Transverse colon (tissue), 4 donors: ENCODE measurements around the gene PCDHGA1. TPM values are rescaled to one million over a fixed set of nuclear protein-coding genes. Genes with fewer than 3 reads are reported as not detected.
A peak's percentile ranks its signal among the peaks of the same experiment; 100 is the strongest.

Experiments used
- DNase-seq: peaks from one replicate; pipeline ENCODE4 v3.0.0-alpha.2; 2019
- H3K27ac ChIP-seq, 4 donors: fragments of 200-600 bp; sonication (generic); 2 replicates each; pipeline ENCODE4 v1.5.1; 2016 to 2018; ENCODE audit warnings: inconsistent platforms in 4 of 4
- H3K27me3 ChIP-seq: fragments of 200-600 bp; sonication (generic); 2 replicates; pipeline ENCODE4 v1.5.1; 2017; ENCODE audit warnings: inconsistent platforms
- H3K36me3 ChIP-seq, 4 donors: fragments of 200-600 bp; sonication (generic); 2 replicates each; pipeline ENCODE4 v1.5.1; 2017 to 2019; ENCODE audit warnings: inconsistent platforms in 4 of 4
- H3K4me1 ChIP-seq, 4 donors: fragments of 200-600 bp; sonication (generic); 2 replicates each; pipeline ENCODE4 v1.5.1; 2017 to 2020; ENCODE audit warnings: inconsistent platforms in 4 of 4
- H3K4me3 ChIP-seq, 4 donors: fragments of 200-600 bp; sonication (generic); 1 replicate in 1 of 4; 2 replicates in 3 of 4; pipeline versions ENCODE4 v1.5.1 to v1.6.1; 2017 to 2019; ENCODE audit warnings: inconsistent platforms in 4 of 4
- H3K9me3 ChIP-seq, 2 donors: fragments of 200-600 bp; sonication (generic); 2 replicates each; pipeline ENCODE4 v1.5.1; 2017 to 2019; ENCODE audit warnings: inconsistent platforms in 2 of 2
- EP300 ChIP-seq: sonication (generic); formaldehyde crosslinking; IDR thresholded peaks from one replicate; pipeline ENCODE4 v1.6.1; 2017; ENCODE audit warnings: antibody characterized with exemption, low read depth
- POLR2A ChIP-seq: fragments of 450-650 bp; IDR thresholded peaks from one replicate; pipeline ENCODE4 v1.6.1; 2016; ENCODE audit warnings: antibody characterized with exemption, mild to moderate bottlenecking, moderate library complexity
- POLR2AphosphoS5 ChIP-seq, 3 donors: sonication (generic); formaldehyde crosslinking; IDR thresholded peaks; one replicate each; pipeline ENCODE4 v1.6.1; 2016; ENCODE audit warnings: antibody characterized with exemption in 3 of 3
- whole genome bisulfite sequencing, 2 donors: methylation state at CpG; one replicate each; pipeline ENCODE4 v1.1.5; 2018; ENCODE audit warnings: low coverage in 1 of 2; 5-methylcytosine and 5-hydroxymethylcytosine counted together
- in situ Hi-C, 4 donors: fragments of 200-750 bp; cut with MboI; loops; one replicate each; pipeline versions ENCODE4 v1.15.0 to v1.15.1; 2017; ENCODE audit warnings: low sequenced_read_pairs in 3 of 4, low pct_ligation_motif_present in 1 of 4, low pct_unique_long_range_greater_than_20kb in 1 of 4
- intact Hi-C: fragments of 100-400 bp; cut with DNase I; formaldehyde crosslinking; loops from one replicate; pipeline ENCODE4 v1.15.1; 2023; ENCODE audit warnings: low total_unique reads
- total RNA-seq, 4 donors: library from RNA; depleted of rRNA; stranded (reverse); fragments of >200 nt; gene quantifications; one replicate each; pipeline ENCODE4 v1.1.0, GENCODE V29; 2016
- TF ChIP-seq, protein P1 (sequence below), 5 experiments: fragments of 200-600 bp in 3 of 5; fragments of 450-650 bp in 2 of 5; sonication (generic) in 3 of 5; IDR thresholded peaks; 1 replicate in 2 of 5; 2 replicates in 3 of 5; pipeline ENCODE4 v1.5.1; 2016 to 2017; ENCODE audit warnings: antibody characterized with exemption in 5 of 5, inconsistent platforms in 3 of 5, mild to moderate bottlenecking in 2 of 5, moderate library complexity in 1 of 5

Gene PCDHGA1
- total RNA-seq, 4 donors from 2014 or later = 0.55 to 0.64 TPM; not detected in 2

DNA sequence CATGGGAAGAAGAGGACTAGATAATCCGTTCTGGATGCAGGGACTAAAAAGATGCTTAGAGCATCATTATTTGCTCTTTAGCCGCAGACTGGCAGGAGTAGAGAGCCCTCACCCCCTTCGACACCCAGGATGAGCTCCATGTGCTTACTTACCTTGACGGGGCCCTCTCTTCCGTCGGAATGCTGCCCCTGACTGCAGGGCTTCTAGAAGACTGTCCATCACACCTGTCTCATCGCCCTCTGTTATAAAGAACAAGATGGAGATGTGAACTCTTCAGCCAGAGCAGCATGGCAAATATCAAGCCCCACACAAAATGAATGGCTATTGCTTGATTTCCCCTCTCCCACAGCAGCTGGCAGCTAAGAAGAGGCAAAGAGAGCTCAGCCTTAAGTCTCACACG is 193.7 kb downstream of the PCDHGA1 start:
- intact Hi-C loops = loop anchor here (10.0 kb wide), 1 partner anchor 119 kb away; the partner anchor contains the start of genes PCDHGA9 and PCDHGB6
- Histone ChIP-seq H3K9me3 (no peaks in the 10 kb centered on the region), H3K4me3 (no peak overlapping the region), H3K4me1 (peaks cover 13 to 72% (median 29%) of the 10 kb centered on the region in 4 donors), H3K36me3 (peaks cover 0 to 21% (median 0%) of the 10 kb centered on the region in 4 donors), H3K27me3 (no peaks in the 10 kb centered on the region), H3K27ac (peak overlapping the region; percentile 24 to 71 (median 58))
- no peak for DNase-seq
- 91% methylated on average over 8 of the region's 8 CpGs; no CpG with 5 or more reads in 1 of the 2 donors for WGBS, 2 donors
- TF ChIP-seq POLR2AphosphoS5 (IDR thresholded peaks at IDR 0.05) (no peak), EP300 (no peak), POLR2A (no peak)
- TF ChIP-seq, protein P1, sequence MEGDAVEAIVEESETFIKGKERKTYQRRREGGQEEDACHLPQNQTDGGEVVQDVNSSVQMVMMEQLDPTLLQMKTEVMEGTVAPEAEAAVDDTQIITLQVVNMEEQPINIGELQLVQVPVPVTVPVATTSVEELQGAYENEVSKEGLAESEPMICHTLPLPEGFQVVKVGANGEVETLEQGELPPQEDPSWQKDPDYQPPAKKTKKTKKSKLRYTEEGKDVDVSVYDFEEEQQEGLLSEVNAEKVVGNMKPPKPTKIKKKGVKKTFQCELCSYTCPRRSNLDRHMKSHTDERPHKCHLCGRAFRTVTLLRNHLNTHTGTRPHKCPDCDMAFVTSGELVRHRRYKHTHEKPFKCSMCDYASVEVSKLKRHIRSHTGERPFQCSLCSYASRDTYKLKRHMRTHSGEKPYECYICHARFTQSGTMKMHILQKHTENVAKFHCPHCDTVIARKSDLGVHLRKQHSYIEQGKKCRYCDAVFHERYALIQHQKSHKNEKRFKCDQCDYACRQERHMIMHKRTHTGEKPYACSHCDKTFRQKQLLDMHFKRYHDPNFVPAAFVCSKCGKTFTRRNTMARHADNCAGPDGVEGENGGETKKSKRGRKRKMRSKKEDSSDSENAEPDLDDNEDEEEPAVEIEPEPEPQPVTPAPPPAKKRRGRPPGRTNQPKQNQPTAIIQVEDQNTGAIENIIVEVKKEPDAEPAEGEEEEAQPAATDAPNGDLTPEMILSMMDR (IDR thresholded peaks at IDR 0.05) = no peak
- in situ Hi-C loops = no loop called here

DNA sequence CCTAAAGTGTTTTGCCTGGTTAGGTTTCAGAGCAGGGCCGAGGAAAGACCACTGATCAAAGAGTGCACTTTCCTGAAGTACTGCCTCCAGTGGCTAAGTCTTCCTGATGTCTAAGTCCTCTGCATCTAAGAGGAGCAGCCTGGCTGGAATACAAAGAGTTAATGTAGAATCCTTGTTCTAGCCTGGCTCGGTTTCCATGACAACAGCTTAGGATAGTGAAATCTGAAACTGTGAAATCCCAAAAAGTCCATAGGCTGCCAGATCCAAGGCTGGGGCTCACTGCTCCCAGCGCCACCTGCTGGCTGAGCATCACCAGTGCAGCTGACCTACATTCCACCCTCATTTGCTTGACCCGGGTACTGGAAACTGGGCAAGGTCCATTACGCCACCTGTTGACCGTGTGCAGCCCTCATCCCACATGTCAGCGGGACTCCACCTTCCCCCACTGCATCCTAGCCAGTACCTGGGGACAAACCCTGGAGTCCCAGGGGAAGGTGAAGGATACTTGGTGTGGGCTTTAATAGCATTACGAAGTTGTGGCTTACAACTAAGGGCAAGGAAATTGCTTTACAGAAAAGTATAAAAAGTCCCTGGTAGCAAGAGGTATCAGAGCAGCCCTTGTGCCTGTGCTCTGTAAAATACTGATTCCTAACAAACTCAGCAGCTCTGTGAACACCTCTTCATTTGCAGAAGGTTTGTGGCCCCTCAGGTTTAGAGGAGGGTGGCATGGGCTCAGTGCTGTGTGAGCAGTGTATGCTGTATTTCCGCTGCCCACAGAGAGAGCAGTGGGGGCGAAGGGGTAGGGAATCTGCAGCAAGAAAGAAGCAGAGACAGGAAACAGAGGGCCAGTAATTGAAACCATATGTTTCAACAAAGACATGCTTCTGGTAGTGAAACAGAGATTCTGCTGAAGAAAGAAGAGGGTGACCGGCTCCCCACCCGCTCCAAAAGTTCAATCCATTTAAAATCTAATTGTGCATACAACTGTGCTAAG is 194.6 kb downstream of the PCDHGA1 start:
- TF ChIP-seq EP300 (no peak), POLR2AphosphoS5 (IDR thresholded peaks at IDR 0.05) (peak; percentile 51 to 84 (median 61)), POLR2A (no peak)
- TF ChIP-seq, protein P1 (IDR thresholded peaks at IDR 0.05) = peak; percentile 97 to 99 (median 99)
- peaks cover 13 to 69% (median 29%) of the 10 kb centered on the region in 4 donors for H3K4me1 ChIP-seq
- peaks cover 0 to 18% (median 0%) of the 10 kb centered on the region in 4 donors for H3K36me3 ChIP-seq
- peak overlapping the region; percentile 58 to 76 (median 64) for H3K27ac ChIP-seq
- WGBS, 2 donors = 27 to 66% methylated on average over 3 to 12 of the region's 12 CpGs
- intact Hi-C loops = loop anchor here (10.0 kb wide), 1 partner anchor 120 kb away; the partner anchor contains the start of genes PCDHGA9 and PCDHGB6
- H3K4me3 ChIP-seq = no peak overlapping the region
- peak; percentile 87 for DNase-seq
- no peaks in the 10 kb centered on the region for H3K27me3 ChIP-seq
- in situ Hi-C loops = no loop called here
- H3K9me3 ChIP-seq = no peaks in the 10 kb centered on the region

DNA sequence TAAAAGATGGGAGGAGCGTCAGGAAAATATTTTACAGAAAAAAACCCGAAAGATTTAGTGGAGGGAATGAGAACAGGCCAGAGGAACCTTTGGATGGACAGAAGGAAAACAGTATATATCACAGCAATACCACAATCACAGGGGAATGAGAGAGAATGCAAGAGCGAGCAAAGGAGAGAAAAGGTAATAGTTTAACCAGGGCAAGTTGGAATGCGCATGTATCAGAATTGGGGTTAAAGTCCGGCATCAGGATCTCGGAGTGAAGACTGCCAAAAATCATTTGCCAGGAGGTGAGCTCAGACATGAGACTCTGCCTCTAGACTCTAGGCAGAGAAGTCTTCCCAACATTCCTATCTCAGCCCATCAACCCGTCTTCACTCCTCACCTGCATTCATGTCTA is 195.3 kb downstream of the PCDHGA1 start:
- Histone ChIP-seq H3K27ac (peak overlapping the region; percentile 58 to 76 (median 64)), H3K36me3 (peaks cover 0 to 18% (median 0%) of the 10 kb centered on the region in 4 donors), H3K9me3 (no peaks in the 10 kb centered on the region), H3K27me3 (no peaks in the 10 kb centered on the region), H3K4me3 (no peak overlapping the region), H3K4me1 (peaks cover 13 to 62% (median 27%) of the 10 kb centered on the region in 4 donors)
- DNase-seq = peak; percentile 32
- in situ Hi-C loops = no loop called here
- 43 to 46% methylated on average over 7 of the region's 7 CpGs for WGBS, 2 donors
- intact Hi-C loops = loop anchor here (10.0 kb wide), 1 partner anchor 121 kb away; the partner anchor contains the start of genes PCDHGA9 and PCDHGB6
- TF ChIP-seq, protein P1 (IDR thresholded peaks at IDR 0.05) = no peak
- no peak for TF ChIP-seq POLR2A

DNA sequence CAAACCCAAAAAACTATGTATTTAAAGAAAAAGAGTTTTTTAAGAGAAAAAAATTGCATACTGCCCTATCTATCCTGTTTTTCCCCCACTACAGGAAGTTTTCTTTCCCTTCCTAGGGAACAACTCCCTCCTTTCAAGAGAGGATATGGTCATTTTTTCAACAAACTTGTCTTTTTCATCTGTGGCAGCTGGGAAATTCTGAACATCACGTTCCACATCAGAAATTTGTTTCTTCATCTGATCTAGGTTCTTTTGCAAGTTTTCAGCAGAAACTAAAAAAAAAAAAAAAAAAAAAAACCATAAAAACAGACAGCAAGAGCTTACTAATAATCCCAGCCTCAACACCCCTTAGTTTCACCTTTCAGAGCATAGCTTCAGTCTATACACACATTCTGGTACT is 197.1 kb downstream of the PCDHGA1 start:
- in situ Hi-C loops = no loop called here
- Histone ChIP-seq H3K4me1 (peaks cover 4 to 44% (median 11%) of the 10 kb centered on the region in 4 donors), H3K27me3 (no peaks in the 10 kb centered on the region), H3K36me3 (peaks cover 0 to 18% (median 0%) of the 10 kb centered on the region in 4 donors), H3K9me3 (no peaks in the 10 kb centered on the region), H3K27ac (peak overlapping the region in 3 of 4 donors; percentile 17 to 28 (median 18)), H3K4me3 (no peak overlapping the region)
- intact Hi-C loops = loop anchor here (10.0 kb wide), 1 partner anchor 123 kb away; the partner anchor contains the start of genes PCDHGA9 and PCDHGB6
- DNase-seq = no peak
- 63 to 81% methylated on average over 1 of the region's 1 CpG for WGBS, 2 donors
- TF ChIP-seq POLR2A (no peak), POLR2AphosphoS5 (IDR thresholded peaks at IDR 0.05) (no peak), EP300 (no peak)
- TF ChIP-seq, protein P1 (IDR thresholded peaks at IDR 0.05) = no peak
